ENCODE measurements around the gene UCN. TPM values are rescaled to one million over a fixed set of nuclear protein-coding genes. Genes with fewer than 3 reads are reported as not detected.

UCN gene
- total RNA-seq, 4 donors from 2014 or later, result 1.8 to 6.1 (median 3.3) TPM

GRCh38 chr2:27261241-27261925 lies 46.9 kb downstream of the UCN start:
- no peak for DNase-seq (ENCODE audit: extremely low spot score)
- WGBS, result 53% methylated on average over 11 of the region's 11 CpGs
- peaks cover 0 to 100% (median 60%) of the 10 kb centered on the region in 4 donors for H3K27me3 ChIP-seq

GRCh38 chr2:27258051-27258450 lies 50.2 kb downstream of the UCN start:
- WGBS, result 80% methylated on average over 8 of the region's 8 CpGs
- Histone ChIP-seq H3K4me3 (no peak overlapping the region), H3K9me3 (no peaks in the 10 kb centered on the region), H3K4me1 (peaks cover 13 to 16% (median 16%) of the 10 kb centered on the region in 4 donors), H3K27ac (replicated peaks in 1 of 4) (no peak overlapping the region), H3K27me3 (peaks cover 0 to 93% (median 30%) of the 10 kb centered on the region in 4 donors), H3K36me3 (no peaks in the 10 kb centered on the region)
- TF ChIP-seq POLR2A (IDR thresholded peaks at IDR 0.05; ENCODE audit: low read depth), result no peak
- TF ChIP-seq POLR2AphosphoS5 (IDR thresholded peaks at IDR 0.05), result no peak
- TF ChIP-seq CTCF (IDR thresholded peaks at IDR 0.05), result no peak
- TF ChIP-seq EP300 (IDR thresholded peaks at IDR 0.05), result no peak
- DNase-seq (ENCODE audit: extremely low spot score), result no peak
- intact Hi-C loops (cut with DNase I), result no loop called here

More at GRCh38 chr2:27261241-27261925, 46.9 kb downstream of the UCN start:
- H3K36me3 ChIP-seq, result no peaks in the 10 kb centered on the region
- H3K9me3 ChIP-seq, result no peaks in the 10 kb centered on the region
- no peak overlapping the region for H3K27ac ChIP-seq (replicated peaks in 1 of 4)
- H3K4me3 ChIP-seq, result peak overlapping the region in 2 of 4 donors; percentile 53 to 56
- intact Hi-C loops (cut with DNase I), result loop anchor here (10.0 kb wide), 1 partner anchor 817 kb away; no protein-coding TSS in a partner anchor
- no peak for TF ChIP-seq POLR2AphosphoS5 (IDR thresholded peaks at IDR 0.05)
- no peak for TF ChIP-seq POLR2A (IDR thresholded peaks at IDR 0.05; ENCODE audit: low read depth)
- no peak for TF ChIP-seq EP300 (IDR thresholded peaks at IDR 0.05)
- no peak for TF ChIP-seq CTCF (IDR thresholded peaks at IDR 0.05)
- H3K4me1 ChIP-seq, result peaks cover 35 to 40% (median 40%) of the 10 kb centered on the region in 4 donors

Other genes with a start within 250 kb of the UCN start
- 100 to 1,000 TPM; 200 to 352 (median 243) TPM for gene OST4, start 236.8 kb downstream of the UCN start, total RNA-seq
- gene EMILIN1, start 229.8 kb downstream of the UCN start, total RNA-seq, result 100 to 1,000 TPM; 126 to 288 (median 168) TPM
- gene KHK, start 221.7 kb downstream of the UCN start, total RNA-seq, result 1 to 10 TPM; 1.2 to 6.3 (median 1.7) TPM
- gene CGREF1, start 189.3 kb downstream of the UCN start, total RNA-seq, result 1 to 10 TPM in 1 of 4 donors, under 1 TPM in 2, not detected in 1; 0.50 to 1.4 (median 0.92) TPM
- under 1 TPM in 1 of 4 donors, not detected in 3; 0.92 TPM for gene ABHD1, start 184.6 kb downstream of the UCN start, total RNA-seq
- 10 to 100 TPM; 39.9 to 64.7 (median 48.3) TPM for gene PREB, start 173.8 kb downstream of the UCN start, total RNA-seq
- gene PRR30, start 169.0 kb downstream of the UCN start, total RNA-seq, result not detected
- gene TCF23, start 159.4 kb downstream of the UCN start, total RNA-seq, result not detected
- gene ATRAID, start 96.4 kb downstream of the UCN start, total RNA-seq, result 100 to 1,000 TPM; 118 to 143 (median 130) TPM
- 10 to 100 TPM in 3 of 4 donors, 1 to 10 TPM in 1; 7.5 to 21.5 (median 13.6) TPM for gene SLC5A6, start 96.2 kb downstream of the UCN start, total RNA-seq
- 10 to 100 TPM; 12.4 to 28.3 (median 16.6) TPM for gene CAD, start 91.1 kb downstream of the UCN start, total RNA-seq
- not detected for gene SLC30A3, start 45.4 kb downstream of the UCN start, total RNA-seq
- under 1 TPM in 1 of 4 donors, not detected in 3; 0.42 TPM for gene DNAJC5G, start 33.0 kb downstream of the UCN start, total RNA-seq
- gene TRIM54, start 26.0 kb downstream of the UCN start, total RNA-seq, result under 1 TPM in 1 of 4 donors, not detected in 3; 0.32 TPM
- 10 to 100 TPM; 46.7 to 70.2 (median 60.6) TPM for gene MPV17, start 14.7 kb upstream of the UCN start, total RNA-seq
- gene GTF3C2, start 48.3 kb upstream of the UCN start, total RNA-seq, result 10 to 100 TPM; 27.5 to 44.3 (median 31.6) TPM
- 10 to 100 TPM; 39.0 to 50.1 (median 44.9) TPM for gene EIF2B4, start 61.9 kb upstream of the UCN start, total RNA-seq
- gene SNX17, start 62.2 kb upstream of the UCN start, total RNA-seq, result 100 to 1,000 TPM in 3 of 4 donors, 10 to 100 TPM in 1; 84.7 to 151 (median 124) TPM
- gene ZNF513, start 72.3 kb upstream of the UCN start, total RNA-seq, result 10 to 100 TPM in 3 of 4 donors, 1 to 10 TPM in 1; 8.3 to 14.5 (median 11.4) TPM
- gene PPM1G, start 101.1 kb upstream of the UCN start, total RNA-seq, result 10 to 100 TPM; 46.1 to 71.8 (median 62.7) TPM
- gene NRBP1, start 120.2 kb upstream of the UCN start, total RNA-seq, result 10 to 100 TPM; 74.8 to 96.0 (median 85.8) TPM
- gene KRTCAP3, start 133.9 kb upstream of the UCN start, total RNA-seq, result under 1 TPM in 1 of 4 donors, not detected in 3; 0.45 TPM
- 10 to 100 TPM; 12.1 to 29.7 (median 25.0) TPM for gene IFT172, start 181.3 kb upstream of the UCN start, total RNA-seq
- 10 to 100 TPM in 2 of 4 donors, 1 to 10 TPM in 2; 3.3 to 12.6 (median 9.8) TPM for gene FNDC4, start 186.8 kb upstream of the UCN start, total RNA-seq
- gene GCKR, start 188.4 kb upstream of the UCN start, total RNA-seq, result under 1 TPM in 1 of 4 donors, not detected in 3; 0.23 TPM